GM21723 (cell line): ENCODE results near the gene NCBP3.
"Not testable (repeated sequence)": the region's sequence is repeated elsewhere in the genome, so short reads cannot be mapped to it uniquely, and the experiment has no call there.

Experiments
- ATAC-seq: cut with Tn5 transposase; IDR thresholded peaks from one replicate; pipeline ENCODE4 v1.9.1; 2021; ENCODE audit warnings: mild to moderate bottlenecking, moderate library complexity; ENCODE audit not compliant: unreplicated experiment

NCBP3 gene

DNA sequence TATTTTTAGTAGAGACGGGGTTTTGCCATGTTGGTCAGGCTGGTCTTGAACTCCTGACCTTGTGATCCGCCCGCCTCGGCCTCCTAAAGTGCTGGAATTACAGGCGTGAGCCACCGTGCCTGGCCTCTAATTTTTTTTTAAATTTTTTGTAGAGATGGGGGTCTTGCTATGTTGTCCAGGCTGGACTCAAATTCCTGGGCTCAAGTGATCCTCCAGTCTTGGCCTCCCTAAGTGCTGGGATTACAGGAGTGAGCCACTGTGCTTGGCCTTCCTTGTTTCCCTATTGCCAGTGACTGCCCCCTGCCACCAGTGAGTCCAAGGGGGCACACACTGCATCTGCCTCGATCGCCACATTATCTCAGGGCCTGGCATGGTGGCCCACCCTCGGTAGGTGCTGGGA is 51.9 kb downstream of the NCBP3 start:
- not testable (repeated sequence) for ATAC-seq

DNA sequence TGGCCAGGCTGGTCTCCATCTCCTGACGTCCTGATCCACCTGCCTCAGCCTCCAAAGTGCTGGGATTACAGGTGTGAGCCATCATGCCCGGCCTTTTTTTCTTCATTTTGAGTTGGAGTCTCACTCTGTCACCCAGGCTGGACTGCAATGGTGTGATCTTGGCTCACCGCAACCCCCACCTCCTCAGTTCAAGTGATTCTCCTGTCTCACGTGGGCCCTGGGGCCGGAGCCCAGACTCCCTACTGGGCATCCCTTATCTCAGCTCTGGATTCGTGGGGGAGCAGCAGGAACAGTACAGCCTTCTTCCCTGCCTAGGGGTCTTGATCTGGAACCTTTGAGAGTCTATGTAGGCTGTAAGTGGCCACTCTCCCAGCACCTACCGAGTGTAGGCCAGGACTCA is 52.8 kb downstream of the NCBP3 start:
- not testable (repeated sequence) for ATAC-seq

DNA sequence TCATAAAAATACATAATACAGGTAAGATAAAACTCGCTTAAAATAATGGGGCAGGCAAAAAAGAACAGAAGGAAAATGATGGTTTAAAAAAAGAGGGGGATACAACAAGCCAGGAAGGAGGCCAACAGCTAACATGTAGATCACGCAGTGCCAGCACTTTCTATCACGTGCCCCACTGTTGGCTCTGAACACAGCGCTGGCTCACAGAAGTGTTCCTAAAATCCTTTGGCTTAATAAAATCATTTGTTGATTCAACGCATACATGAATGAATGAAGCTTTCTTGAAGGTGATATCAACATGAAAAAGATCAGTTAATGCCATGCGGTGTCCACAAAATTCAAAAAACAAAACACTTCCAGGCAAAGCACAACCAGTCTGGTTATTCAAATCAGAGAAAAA is 53.6 kb downstream of the NCBP3 start:
- no peak for ATAC-seq

DNA sequence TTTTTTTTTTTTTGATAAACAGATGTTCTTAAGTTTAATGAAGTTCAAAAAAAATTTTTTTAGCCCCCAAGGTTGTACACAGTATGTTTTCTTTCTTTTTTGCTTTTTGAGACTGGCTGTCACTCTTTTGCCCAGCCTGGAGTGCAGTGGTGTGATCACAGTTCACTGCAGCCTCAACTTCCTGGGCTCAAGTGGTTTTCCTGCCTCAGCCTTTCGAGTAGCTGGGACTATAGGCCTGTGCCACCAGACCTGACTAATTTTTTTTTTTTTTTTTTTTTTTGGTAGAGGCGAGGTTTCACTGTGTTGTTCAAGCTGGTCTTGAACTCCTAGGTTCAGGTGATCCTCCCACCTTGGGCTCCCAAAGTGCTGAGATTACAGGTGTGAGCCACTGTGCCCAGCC is 57.8 kb downstream of the NCBP3 start:
- ATAC-seq = no peak

DNA sequence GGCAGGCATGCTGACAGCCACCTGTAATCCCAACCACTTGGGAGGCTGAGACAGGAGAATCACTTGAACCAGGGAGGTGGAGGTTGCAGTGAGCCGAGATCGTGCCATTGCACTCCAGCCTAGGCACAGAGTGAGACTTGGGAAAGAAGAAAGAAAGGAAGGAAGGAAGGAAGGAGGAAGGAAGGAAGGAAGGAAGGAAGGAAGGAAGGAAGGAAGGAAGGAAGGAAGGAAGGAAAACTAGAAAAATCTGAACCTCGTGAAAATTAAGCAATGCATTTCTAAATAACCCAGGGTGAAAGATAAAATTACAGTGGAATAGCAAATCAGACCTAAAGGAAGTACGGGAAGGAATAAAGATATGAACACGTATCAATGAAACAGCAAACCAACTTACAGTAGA is 60.7 kb downstream of the NCBP3 start:
- not testable (repeated sequence) for ATAC-seq

DNA sequence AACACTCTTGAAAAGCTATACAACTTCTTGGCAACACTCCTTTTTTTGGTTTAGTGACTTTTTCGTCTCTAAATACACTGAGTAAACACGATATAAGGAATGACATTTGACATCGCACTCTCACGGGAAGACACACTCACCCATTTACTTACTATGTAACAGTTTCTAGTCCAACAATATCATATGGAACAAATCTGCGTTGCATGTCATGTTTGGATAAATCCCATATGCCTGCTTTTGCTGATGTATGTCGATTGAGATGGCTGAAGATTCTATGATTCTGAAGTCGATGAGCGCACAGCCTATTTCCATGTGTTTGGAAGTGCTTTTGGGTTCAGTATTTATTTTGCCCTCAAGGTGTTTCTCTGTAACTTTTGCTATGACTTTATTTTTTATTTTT is 63.3 kb downstream of the NCBP3 start:
- ATAC-seq = no peak

DNA sequence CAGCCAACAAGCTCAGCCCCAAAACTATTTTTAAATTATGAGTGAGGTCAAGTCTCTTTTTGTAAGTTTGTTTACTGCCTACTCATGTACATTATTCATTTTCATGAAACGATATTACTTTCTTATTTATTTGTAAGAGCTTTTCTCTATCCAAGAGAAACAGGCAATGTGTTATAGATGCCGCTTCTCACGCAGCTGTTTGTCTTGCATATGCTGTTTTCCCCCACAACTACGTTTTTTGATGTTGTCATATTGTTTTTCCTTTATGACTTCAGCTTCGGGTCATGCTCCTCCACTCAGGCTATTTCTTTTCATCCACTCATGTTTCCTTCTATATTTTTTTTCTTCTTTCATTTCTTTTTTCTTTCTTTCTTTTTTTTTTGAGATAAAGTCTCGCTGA is 65.1 kb downstream of the NCBP3 start:
- no peak for ATAC-seq

DNA sequence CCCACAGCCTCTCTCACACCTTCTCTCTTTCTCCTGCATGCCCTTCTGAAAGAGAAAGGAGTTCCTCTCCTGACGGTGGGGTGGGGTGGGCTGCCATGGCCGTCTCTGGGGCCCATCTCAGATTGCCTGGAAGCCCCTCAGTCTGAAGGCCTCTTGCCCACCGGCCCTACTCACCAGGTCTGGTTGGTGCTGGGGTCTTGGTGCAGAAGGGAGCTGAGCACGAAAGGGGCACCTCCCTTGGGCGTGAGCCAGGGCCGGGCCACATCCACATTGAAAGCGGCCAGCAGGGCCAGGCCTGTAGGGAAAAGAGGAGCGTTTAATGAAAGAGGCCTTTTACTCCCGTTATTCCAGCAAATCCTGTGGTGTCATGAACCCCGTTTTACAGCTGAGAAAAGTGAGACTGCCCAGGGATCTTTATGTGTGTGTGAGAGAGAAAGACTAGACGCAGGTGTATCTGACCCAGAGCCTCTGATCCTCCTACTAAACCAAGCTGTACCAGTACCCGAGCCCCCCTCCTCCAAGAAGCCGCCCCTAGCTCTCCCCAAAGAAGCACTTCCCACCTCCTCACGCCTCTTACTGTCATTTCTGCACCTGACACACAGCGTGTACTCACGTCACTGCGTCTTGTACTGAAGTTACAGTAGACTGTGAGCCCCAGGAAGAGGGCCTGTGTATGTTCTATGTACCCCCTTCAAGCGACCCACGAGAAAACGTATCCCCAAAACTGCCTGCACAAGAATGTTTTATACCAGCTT is 68.5 kb downstream of the NCBP3 start:
- no peak for ATAC-seq

DNA sequence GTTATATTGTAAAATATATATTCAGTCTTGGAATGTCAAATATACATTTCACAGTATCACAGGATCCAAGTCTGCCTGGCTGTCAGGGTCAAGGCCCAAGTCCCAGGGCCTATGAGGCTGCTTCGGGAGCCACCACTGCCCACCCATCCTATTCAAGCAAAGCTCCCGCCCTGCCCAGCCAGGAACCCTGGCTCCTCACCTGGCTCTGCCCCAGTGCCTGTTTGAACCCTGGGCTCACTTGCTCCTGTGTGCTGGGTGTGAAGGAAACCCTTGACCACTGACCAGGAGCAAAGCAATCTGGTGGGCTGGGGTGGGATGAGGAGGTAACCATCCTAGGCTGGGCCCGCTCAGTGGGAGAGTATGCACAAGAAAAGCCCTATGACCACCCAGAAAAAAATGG is 72.1 kb downstream of the NCBP3 start:
- no peak for ATAC-seq

DNA sequence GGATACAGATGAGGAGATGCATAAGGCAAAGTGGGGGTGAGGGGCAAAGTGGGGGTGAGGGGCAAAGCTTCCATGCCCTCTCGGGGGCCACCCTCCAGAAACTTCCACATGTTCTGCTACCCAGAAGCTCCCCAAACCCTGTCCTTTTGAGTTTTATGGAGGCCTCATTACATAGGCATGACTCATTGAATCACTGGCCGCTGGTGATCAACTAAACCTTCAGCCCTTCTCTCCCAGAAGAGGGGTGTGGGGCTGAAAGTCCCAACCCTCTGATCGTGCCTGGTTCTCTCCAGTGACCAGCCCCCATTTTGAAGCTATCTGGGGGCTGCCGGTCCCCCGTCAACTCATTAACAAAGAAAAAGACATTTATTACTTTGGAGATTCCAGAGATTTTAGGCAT is 72.5 kb downstream of the NCBP3 start:
- ATAC-seq = no peak

DNA sequence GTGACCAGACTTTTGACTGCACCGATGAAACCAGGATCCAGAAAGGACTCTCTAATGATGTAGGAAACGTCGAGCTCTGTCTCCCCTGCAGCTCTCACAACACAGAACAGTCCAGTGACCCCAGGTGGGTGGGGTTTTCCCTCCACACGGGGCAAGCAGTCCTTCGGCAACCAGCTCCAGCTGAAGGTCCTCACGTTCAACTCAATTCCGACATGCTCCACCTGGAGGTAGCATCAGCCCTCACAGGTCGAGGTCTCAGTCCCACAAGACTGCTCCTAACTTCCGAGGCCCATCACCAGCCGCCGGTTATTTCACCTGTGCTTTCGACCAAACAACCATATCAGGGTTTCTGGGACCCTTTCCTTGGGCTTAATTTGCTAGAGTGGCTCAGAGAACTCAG is 73.3 kb downstream of the NCBP3 start:
- ATAC-seq = no peak

DNA sequence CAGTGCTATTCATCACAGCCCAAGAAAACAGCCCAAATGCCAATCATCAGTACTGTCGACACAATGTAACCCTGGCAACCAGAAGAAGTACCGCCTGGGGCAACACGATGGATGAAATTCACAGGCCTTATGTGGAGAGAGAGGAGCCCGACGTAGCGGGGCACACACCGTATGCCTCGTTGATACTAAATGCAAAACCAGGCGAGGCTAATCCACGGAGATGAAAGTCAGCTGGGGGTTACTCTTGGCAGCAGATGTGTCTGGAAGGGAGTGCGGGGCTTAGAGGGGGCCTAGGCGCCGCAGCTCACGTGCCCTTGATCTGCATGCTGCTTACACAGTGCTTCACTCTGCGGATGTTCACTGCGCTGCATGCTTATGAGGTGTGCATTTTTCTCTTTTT is 74.9 kb downstream of the NCBP3 start:
- no peak for ATAC-seq

DNA sequence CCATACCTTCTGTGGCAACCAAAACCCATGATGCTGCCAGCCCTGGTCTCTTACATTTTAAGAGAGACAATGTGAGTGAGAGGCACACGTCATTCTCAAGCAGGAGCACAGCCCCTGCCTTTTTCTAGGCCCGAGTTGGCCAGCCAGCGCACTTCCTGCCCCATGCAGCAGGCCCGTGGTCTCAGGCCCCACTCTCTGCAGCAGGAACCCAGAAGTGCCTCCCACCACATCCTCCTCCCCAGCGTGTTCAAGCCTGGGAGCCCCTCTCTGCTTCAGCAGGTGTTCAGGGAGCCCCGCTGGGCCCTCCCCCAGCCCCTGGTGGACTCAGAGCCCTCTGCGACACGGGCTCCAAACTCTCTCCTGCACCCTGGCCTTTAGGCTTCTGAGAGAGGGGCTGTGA is 75.6 kb downstream of the NCBP3 start:
- ATAC-seq = no peak

DNA sequence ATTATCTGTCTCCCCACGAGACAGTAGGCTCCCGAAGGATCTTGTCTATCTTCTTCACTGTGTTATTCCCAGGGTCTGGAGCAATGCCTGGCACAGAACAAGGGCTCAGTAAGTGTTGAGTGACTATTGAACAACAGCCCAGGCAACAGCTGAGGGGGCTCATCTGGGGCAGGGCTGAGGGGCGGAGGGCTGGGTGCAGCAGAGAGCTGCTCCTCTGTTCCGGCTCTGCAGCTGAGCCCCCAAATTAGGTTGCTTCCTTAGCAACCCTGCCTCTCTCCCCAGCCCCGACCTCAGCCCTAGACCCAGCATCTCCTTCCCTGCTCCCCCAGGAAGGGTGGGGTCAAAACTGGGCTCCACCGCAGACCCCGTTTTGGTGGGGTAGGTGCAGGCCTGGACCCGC is 77.3 kb downstream of the NCBP3 start:
- no peak for ATAC-seq

DNA sequence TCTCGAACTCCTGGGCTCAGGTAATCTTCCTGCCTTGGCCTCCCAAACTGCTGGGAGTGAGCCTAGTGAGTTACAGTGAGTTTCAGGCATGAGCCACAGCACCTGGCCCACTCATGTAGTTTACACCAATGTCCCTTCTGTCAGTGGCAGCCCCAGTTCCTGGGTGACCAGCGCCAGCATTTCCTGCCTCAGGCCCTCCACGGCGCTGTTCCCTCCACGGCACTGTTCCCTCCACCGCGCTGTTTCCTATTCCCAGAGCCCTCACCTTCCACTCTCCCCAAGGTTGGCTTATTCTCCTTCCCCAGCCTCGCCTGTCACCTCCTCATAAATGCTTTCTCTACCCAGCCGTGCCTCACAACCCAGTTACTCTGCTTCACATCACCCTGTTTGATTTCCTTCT is 77.7 kb downstream of the NCBP3 start:
- ATAC-seq = no peak

DNA sequence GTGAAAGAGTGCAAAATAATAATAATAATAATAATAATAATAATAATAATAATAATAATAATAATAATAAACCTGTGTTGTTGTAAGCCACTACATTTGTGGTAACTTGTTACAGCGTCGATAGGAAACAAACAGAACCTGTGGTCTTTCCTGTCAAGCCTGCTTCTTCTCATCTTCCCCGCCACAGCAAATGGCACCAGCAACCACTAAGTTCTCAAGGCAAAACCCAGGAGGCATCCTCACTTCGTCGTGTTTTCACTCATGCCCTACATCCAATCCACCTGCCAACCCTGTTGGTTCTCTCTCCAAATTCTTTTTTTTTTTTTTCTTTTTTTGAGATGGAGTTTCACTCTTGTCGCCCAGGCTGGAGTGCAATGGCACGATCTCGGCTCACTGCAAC is 79.3 kb downstream of the NCBP3 start:
- no peak for ATAC-seq

DNA sequence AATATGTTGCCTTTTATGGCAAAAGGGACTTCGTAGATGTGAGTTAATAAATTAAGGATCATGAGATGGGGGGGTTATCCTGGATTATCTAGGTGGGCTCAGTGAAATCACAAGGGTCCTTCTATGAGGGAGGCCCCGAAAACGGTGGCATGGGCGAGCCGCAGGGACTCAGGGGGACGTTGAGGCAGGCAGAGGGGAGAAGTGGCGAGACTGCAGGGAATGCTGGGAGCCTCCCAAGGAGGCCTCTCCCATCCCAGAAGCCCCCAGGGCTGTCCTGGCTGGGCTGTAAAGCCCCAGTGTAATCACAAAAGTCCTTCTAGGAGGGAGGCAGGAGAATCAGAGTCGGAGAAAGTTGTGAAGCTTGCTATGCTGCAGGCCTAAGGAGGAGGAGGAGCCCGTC is 80.1 kb downstream of the NCBP3 start:
- no peak for ATAC-seq

DNA sequence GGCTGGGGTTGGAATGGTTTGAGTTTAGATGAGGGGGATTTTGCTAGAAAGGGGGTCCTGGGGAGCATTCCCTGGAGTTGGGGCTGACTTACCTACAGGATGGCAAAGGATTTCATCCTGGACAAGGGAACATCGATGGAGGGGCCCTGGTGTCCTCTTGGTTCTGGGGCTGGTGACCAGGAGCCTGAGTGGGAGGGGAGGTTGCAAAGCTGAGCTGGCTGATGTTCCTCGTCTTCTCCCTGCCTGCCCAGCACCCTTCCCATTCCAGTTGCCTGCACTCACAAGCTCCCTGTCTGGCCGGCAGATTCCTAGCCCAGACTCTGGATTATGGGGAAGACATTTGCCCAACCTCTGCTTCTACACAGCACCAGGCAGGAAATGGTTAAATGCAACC is 82.3 kb downstream of the NCBP3 start:
- no peak for ATAC-seq

DNA sequence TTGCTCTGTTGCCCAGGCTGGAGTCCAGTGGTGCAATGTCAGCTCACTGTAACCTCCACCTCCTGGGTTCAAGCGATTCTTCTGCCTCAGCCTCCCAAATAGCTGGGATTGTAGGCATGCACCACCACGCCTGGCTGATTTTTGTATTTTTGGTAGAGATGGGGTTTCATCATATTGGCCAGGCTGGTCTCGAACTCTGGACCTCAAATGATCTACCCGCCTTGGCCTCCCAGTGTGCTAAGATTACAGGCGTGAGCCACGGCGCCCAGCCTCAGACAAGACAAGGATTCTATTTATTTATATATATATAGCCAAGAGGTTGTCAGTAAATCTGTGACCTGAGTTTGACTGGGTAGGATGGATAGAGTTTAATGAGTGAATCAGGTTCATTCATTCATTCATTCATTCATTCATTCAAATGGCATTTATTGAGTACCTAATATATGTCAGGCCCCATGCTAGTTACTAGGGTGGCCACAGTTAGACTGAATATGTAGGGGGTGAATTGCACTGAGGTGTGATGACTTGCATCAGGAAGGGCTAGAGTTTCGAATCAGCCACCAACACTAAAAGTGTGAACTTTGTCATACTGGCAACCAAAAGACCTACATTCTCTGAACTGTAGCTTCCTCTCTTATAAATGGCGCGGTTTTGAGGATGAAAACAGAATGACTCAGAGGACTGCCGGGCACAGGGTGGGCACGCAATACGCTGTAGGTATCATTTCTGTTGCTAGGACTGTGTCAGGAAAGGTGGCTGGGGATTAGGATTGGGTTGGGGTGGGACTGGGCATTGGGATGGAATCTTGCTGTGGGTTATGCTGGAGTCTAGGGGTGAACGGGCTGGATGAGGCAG is 82.9 kb downstream of the NCBP3 start:
- peak; percentile 57 for ATAC-seq

DNA sequence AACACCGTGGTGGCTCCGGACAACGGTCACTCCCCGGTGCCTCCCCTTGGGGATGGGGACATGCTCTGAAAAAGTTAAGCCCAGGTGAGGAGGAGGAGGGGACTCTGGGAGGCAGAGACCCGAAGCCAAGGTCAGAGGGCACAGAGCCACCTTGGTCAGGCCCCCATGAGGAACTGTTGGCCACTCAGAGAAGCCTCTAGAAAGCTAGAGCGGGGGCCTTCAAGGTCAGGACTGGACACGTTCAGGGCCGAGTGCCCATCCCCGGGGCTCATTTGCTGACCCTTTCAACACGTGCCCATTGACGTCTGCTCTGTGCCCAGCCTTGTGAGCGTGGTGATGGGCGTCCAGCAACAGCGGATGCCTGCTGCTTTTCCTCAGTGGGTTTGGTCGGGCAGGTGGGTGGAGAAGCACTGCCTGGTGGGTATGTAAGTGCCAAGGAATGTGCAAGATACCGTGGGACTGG is 84.1 kb downstream of the NCBP3 start:
- ATAC-seq = no peak

DNA sequence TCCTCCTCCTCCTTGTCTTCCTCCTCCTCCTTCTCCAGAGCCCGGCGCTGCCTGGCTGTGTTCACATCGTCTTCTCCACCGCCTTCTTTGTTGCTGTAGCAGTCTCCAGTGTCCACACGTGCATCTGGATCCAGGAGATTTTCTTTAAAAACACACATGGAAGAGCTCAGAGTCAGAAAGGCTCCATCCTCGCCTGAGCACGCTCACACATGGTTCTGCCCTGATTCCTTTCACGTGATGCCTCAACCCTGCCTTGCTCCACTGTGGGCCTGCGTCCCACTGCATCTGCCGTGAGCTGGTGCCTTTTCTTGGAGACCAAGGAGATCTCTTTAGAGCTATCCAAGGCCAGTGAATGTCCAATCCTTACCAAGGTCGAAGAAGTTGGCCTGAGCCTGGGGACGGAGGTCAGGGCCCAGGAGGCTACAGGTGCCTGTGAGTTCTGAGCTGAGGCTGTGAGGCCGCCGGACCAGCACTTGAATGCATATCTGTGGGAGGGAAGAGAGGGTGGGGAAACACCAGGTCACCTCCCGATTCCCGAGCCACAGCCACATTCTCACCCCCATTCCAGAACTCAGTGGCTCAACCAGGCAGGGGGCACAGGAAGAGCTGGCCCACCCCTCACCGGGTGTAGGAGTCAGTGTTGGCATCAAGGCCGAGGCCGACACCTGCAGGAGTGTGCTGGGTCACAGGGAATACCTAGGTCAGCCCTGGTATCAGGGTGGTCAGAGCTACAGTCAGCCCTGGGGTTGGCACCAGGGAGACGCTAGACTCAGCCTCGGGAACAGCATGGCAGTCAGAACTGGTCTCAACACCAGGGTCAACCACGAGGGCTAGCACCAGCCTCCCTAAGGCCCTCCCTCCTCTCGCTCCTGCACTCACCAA is 84.8 kb downstream of the NCBP3 start:
- no peak for ATAC-seq
